IMR-90 (cell line): Measurements from ENCODE around the gene BRIP1. TPM values are rescaled to one million over a fixed set of nuclear protein-coding genes. Genes with fewer than 3 reads are reported as not detected.
A peak's percentile ranks its signal among the peaks of the same experiment; 100 is the strongest.

ENCODE experiments used
- ATAC-seq: fragments of 200-7000 bp; cut with Tn5 transposase; 2 replicates; pipeline ENCODE4 v1.9.1; 2020; ENCODE audit warnings: low read depth, mild to moderate bottlenecking, moderate library complexity
- BruUV-seq: library from RNA; stranded (reverse); fragments of 400-500 nt; replicated peaks from 2 replicates; lab custom pipeline; 2021; lab: Mats Ljungman, UMichigan
- CTCF ChIA-PET: fragments of 300-600 bp; formaldehyde crosslinking; extraction: SDS; loops from one replicate; lab custom pipeline; 2021; ENCODE audit warnings: antibody characterized with exemption; lab: Yijun Ruan, JAX
- POLR2A ChIA-PET: fragments of 300-600 bp; sonication (Branson Sonifier 250); formaldehyde crosslinking; loops from one replicate; lab custom pipeline; 2022; ENCODE audit warnings: antibody characterized with exemption; ENCODE audit not compliant: unreplicated experiment; lab: Charles Lee
- DNase-seq: peaks from one replicate; pipeline ENCODE4 v3.0.0; 2013
- H2AFZ ChIP-seq: replicated peaks from 2 replicates; pipeline ENCODE3; 2013; ENCODE audit warnings: low read length, mild to moderate bottlenecking; ENCODE audit not compliant: poor library complexity
- H2AK5ac ChIP-seq: 2 replicates; pipeline ENCODE4 v1.6.1; 2013; ENCODE audit warnings: low read depth, low read length, inconsistent platforms
- H2AK9ac ChIP-seq: replicated peaks from 2 replicates; pipeline ENCODE3; 2013; ENCODE audit warnings: mild to moderate bottlenecking, low read depth, low read length, moderate library complexity; ENCODE audit not compliant: poor library complexity
- H2BK120ac ChIP-seq: 2 replicates; pipeline ENCODE4 v1.6.1; 2013; ENCODE audit warnings: low read depth, low read length, inconsistent platforms
- H2BK15ac ChIP-seq: 3 replicates; pipeline ENCODE4 v1.6.1; 2013; ENCODE audit warnings: low read depth, low read length, inconsistent platforms
- H2BK20ac ChIP-seq: 2 replicates; pipeline ENCODE4 v1.6.1; 2013; ENCODE audit warnings: low read depth, mild to moderate bottlenecking, inconsistent platforms, low read length, moderate library complexity
- H2BK5ac ChIP-seq: 2 replicates; pipeline ENCODE4 v1.6.1; 2013; ENCODE audit warnings: mild to moderate bottlenecking, low read depth, low read length, inconsistent platforms; ENCODE audit not compliant: poor library complexity, severe bottlenecking
- H3K14ac ChIP-seq: replicated peaks from 2 replicates; pipeline ENCODE4 v1.6.1; 2013; ENCODE audit warnings: low read depth, low read length, inconsistent platforms
- H3K18ac ChIP-seq: 2 replicates; pipeline ENCODE4 v1.6.1; 2013; ENCODE audit warnings: low read depth, low read length, control low read depth
- H3K23ac ChIP-seq: 2 replicates; pipeline ENCODE4 v1.6.1; 2013; ENCODE audit warnings: low read depth, low read length, inconsistent platforms
- H3K27ac ChIP-seq: 2 replicates; pipeline ENCODE4 v1.5.1; 2013; ENCODE audit warnings: mild to moderate bottlenecking, control low read depth, low read length; ENCODE audit not compliant: insufficient read depth
- H3K27me3 ChIP-seq: 2 replicates; pipeline ENCODE4 v1.6.1; 2013; ENCODE audit warnings: low read length; ENCODE audit not compliant: control insufficient read depth, insufficient read depth
- H3K36me3 ChIP-seq: 2 replicates; pipeline ENCODE4 v1.6.1; 2013; ENCODE audit warnings: low read length, mixed read lengths; ENCODE audit not compliant: control insufficient read depth, insufficient read depth
- H3K4ac ChIP-seq: 2 replicates; pipeline ENCODE4 v1.6.1; 2013; ENCODE audit warnings: low read depth, low read length, inconsistent platforms
- H3K4me1 ChIP-seq: 2 replicates; pipeline ENCODE4 v1.6.1; 2013; ENCODE audit warnings: low read length, mixed read lengths; ENCODE audit not compliant: control insufficient read depth, insufficient read depth
- H3K4me2 ChIP-seq: 2 replicates; pipeline ENCODE4 v1.6.1; 2013; ENCODE audit warnings: low read depth, mild to moderate bottlenecking, control low read depth, low read length, moderate library complexity
- H3K4me3 ChIP-seq: 2 replicates; pipeline ENCODE4 v1.5.1; 2013; ENCODE audit warnings: low read depth, mild to moderate bottlenecking, control low read depth, low read length, moderate library complexity; ENCODE audit not compliant: insufficient read depth
- H3K56ac ChIP-seq: 2 replicates; pipeline ENCODE4 v1.6.1; 2013; ENCODE audit warnings: low read length, inconsistent platforms; ENCODE audit not compliant: insufficient read depth; ENCODE audit errors: extremely low read depth
- H3K79me1 ChIP-seq, 2 experiments: 2 replicates each; pipeline ENCODE4 v1.6.1; 2013; ENCODE audit warnings: low read length in 2 of 2, inconsistent platforms in 1 of 2, low read depth in 1 of 2
- H3K9ac ChIP-seq: 2 replicates; pipeline ENCODE4 v1.6.1; 2013; ENCODE audit warnings: low read depth, low read length, control low read depth
- H3K9me1 ChIP-seq: 2 replicates; pipeline ENCODE4 v1.6.1; 2013; ENCODE audit warnings: low read length, inconsistent platforms; ENCODE audit not compliant: insufficient read depth
- H3K9me3 ChIP-seq: 2 replicates; pipeline ENCODE4 v1.6.1; 2013; ENCODE audit warnings: low read length; ENCODE audit not compliant: control insufficient read depth, insufficient read depth
- H4K20me1 ChIP-seq: 2 replicates; pipeline ENCODE4 v1.6.1; 2013; ENCODE audit warnings: low read length, inconsistent platforms; ENCODE audit not compliant: insufficient read depth
- H4K5ac ChIP-seq: 2 replicates; pipeline ENCODE4 v1.6.1; 2013; ENCODE audit warnings: mild to moderate bottlenecking, low read depth, low read length, control low read depth
- H4K8ac ChIP-seq, 2 experiments: 2 replicates each; pipeline ENCODE4 v1.6.1; 2013; ENCODE audit warnings: low read depth in 2 of 2, low read length in 2 of 2, control low read depth in 1 of 2, inconsistent platforms in 1 of 2
- H4K91ac ChIP-seq: 2 replicates; pipeline ENCODE4 v1.6.1; 2013; ENCODE audit warnings: low read depth, low read length, inconsistent platforms; ENCODE audit not compliant: insufficient read depth
- BHLHE40 ChIP-seq: fragments of 150-350 bp; IDR thresholded peaks from 2 replicates; pipeline ENCODE4 v1.6.1; 2016; ENCODE audit warnings: mild to moderate bottlenecking, low read depth, low read length
- CEBPB ChIP-seq: IDR thresholded peaks from 2 replicates; pipeline ENCODE4 v1.6.1; 2012; ENCODE audit warnings: low read depth, low read length, improper control_type of control experiment
- CHD1 ChIP-seq: IDR thresholded peaks from 2 replicates; pipeline ENCODE4 v1.6.1; 2012; ENCODE audit warnings: low read depth, low read length, improper control_type of control experiment
- CTCF ChIP-seq: conservative IDR thresholded peaks from 2 replicates; pipeline ENCODE4 v1.5.1; 2012; ENCODE audit warnings: mild to moderate bottlenecking, low read depth, low read length, improper control_type of control experiment
- ELK1 ChIP-seq: fragments of 150-350 bp; IDR thresholded peaks from 2 replicates; pipeline ENCODE4 v1.6.1; 2016; ENCODE audit warnings: low read depth, mild to moderate bottlenecking, low read length, moderate library complexity, borderline replicate concordance
- FOS ChIP-seq: fragments of 150-350 bp; IDR thresholded peaks from 2 replicates; pipeline ENCODE4 v1.6.1; 2016; ENCODE audit warnings: low read depth, low read length
- MAFK ChIP-seq: IDR thresholded peaks from 2 replicates; pipeline ENCODE4 v1.6.1; 2012; ENCODE audit warnings: low read depth, low read length, improper control_type of control experiment
- MAZ ChIP-seq: IDR thresholded peaks from 2 replicates; pipeline ENCODE4 v1.6.1; 2012; ENCODE audit warnings: low read depth, mild to moderate bottlenecking, low read length, improper control_type of control experiment, moderate library complexity, borderline replicate concordance
- MXI1 ChIP-seq: IDR thresholded peaks from 2 replicates; pipeline ENCODE4 v1.6.1; 2012; ENCODE audit warnings: low read depth, mild to moderate bottlenecking, low read length, moderate library complexity, borderline replicate concordance
- NFE2L2 ChIP-seq: fragments of 150-350 bp; IDR thresholded peaks from 2 replicates; pipeline ENCODE4 v1.6.1; 2016; ENCODE audit warnings: low read depth, mild to moderate bottlenecking, low read length
- POLR2A ChIP-seq: IDR thresholded peaks from 2 replicates; pipeline ENCODE4 v1.6.1; 2012; ENCODE audit warnings: mild to moderate bottlenecking, low read depth, low read length
- RAD21 ChIP-seq: IDR thresholded peaks from 2 replicates; pipeline ENCODE4 v1.6.1; 2012; ENCODE audit warnings: low read length, improper control_type of control experiment
- RCOR1 ChIP-seq: IDR thresholded peaks from 2 replicates; pipeline ENCODE4 v1.6.1; 2012; ENCODE audit warnings: mild to moderate bottlenecking, low read length, improper control_type of control experiment; ENCODE audit not compliant: insufficient replicate concordance
- RFX5 ChIP-seq: IDR thresholded peaks from 2 replicates; pipeline ENCODE4 v1.8.0; 2012; ENCODE audit warnings: low read depth, mild to moderate bottlenecking, low read length, moderate library complexity
- SMC3 ChIP-seq: fragments of 150-350 bp; IDR thresholded peaks from 2 replicates; pipeline ENCODE4 v1.6.1; 2016; ENCODE audit warnings: low read depth, mild to moderate bottlenecking, antibody characterized with exemption, low read length, moderate library complexity
- USF2 ChIP-seq: fragments of 150-350 bp; IDR thresholded peaks from 2 replicates; pipeline ENCODE4 v1.6.1; 2017; ENCODE audit warnings: mild to moderate bottlenecking, antibody characterized with exemption, low read length, low read depth
- WGBS, 2 experiments: methylation state at CpG; one replicate each; pipeline versions ENCODE4 v1.1.5 to v1.1.7; 2013; ENCODE audit warnings: missing lambda C conversion rate in 2 of 2; ENCODE audit not compliant: insufficient read length in 1 of 2; ENCODE audit errors: extremely low coverage in 2 of 2; 5-methylcytosine and 5-hydroxymethylcytosine counted together
- dilution Hi-C: fragments of 300-500 bp; cut with HindIII; formaldehyde crosslinking; loops from one replicate; pipeline ENCODE4 v1.14.3; 2018; ENCODE audit warnings: low sequenced_read_pairs; ENCODE audit not compliant: unreplicated experiment
- in situ Hi-C: fragments of 300-500 bp; cut with MboI; formaldehyde crosslinking; loops from 3 replicates; pipeline ENCODE4 v1.14.3; 2019; ENCODE audit warnings: low sequenced_read_pairs, inconsistent platforms, mixed read lengths
- intact Hi-C: fragments of 100-400 bp; cut with micrococcal nuclease; formaldehyde crosslinking; loops from 2 replicates; pipeline ENCODE4 v1.10.0; 2022
- polyA plus RNA-seq, 3 experiments: library from polyadenylated mRNA; depleted of rRNA; stranded (reverse); fragments of >200 nt; gene quantifications; 2 replicates each; pipeline ENCODE4 v1.2.3, GENCODE V29; 2012; ENCODE audit warnings: low replicate concordance in 1 of 3
- total RNA-seq: library from RNA; depleted of rRNA; stranded (reverse); fragments of >200 nt; gene quantifications from 2 replicates; pipeline ENCODE4 v1.2.3, GENCODE V29; 2012

Gene BRIP1
- total and polyA plus RNA-seq, 2 of the 4 experiments (the other 2 are of a cell fraction) = 6.1 to 19.7 TPM

DNA sequence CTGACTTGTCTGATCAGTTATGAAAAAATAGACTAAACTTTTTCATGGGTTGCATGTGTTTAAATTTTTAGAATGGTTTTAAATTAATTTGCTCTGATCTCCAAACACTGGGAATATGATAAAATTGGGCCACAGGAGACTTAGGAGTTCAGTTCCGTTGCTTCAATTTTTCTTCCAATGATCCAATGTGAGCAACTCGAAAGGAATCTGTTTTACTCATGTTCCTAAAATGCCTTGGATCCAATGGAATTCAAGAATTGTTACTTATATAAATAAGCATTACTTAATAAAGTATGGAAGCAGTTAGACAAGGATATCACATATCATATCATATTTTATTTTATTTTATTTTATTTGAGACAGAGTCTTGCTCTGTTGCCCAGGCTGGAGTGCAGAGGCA, 216.3 kb downstream of the BRIP1 start:
- peak; percentile 85 for DNase-seq
- Histone ChIP-seq H3K4me3 (no peak overlapping the region), H3K36me3 (no peaks in the 10 kb centered on the region), H2BK15ac (0 out of 3 replicates have a peak overlapping the region, but pooled peaks have one; percentile 67), H3K9me3 (peaks cover 8% of the 10 kb centered on the region; the same call in 1 of the 2 replicates), H3K9me1 (no peaks in the 10 kb centered on the region; the same call in 1 of the 2 replicates), H2AK9ac (no peak overlapping the region), H3K4me1 (peaks cover 1% of the 10 kb centered on the region; the same call in 1 of the 2 replicates), H4K20me1 (no peaks in the 10 kb centered on the region), H3K23ac (no peak overlapping the region), H4K5ac (no peak overlapping the region), H4K8ac (peak overlapping the region; percentile 77 to 89; a peak in 3 of 4 replicates), H3K4me2 (peak overlapping the region; percentile 19; the same call in 1 of the 2 replicates), H3K27me3 (no peaks in the 10 kb centered on the region), H2BK5ac (peak overlapping the region; percentile 81), H3K9ac (no peak overlapping the region), H3K79me1 (no peaks in the 10 kb centered on the region), H2BK20ac (peak overlapping the region; percentile 89), H3K4ac (no peak overlapping the region), H2AK5ac (no peak overlapping the region), H2BK120ac (peak overlapping the region; percentile 92), H4K91ac (peak overlapping the region; percentile 78; the same call in 1 of the 2 replicates), H3K18ac (0 out of 2 replicates have a peak overlapping the region, but pooled peaks have one; percentile 30), H3K27ac (peak overlapping the region; percentile 70), H3K56ac (peak overlapping the region; percentile 52; the same call in 1 of the 2 replicates), H3K14ac (no peak overlapping the region; the same call in 1 of the 2 replicates), H2AFZ (no peak overlapping the region)
- dilution Hi-C loops = no loop called here
- no TSS peak for BruUV-seq
- TF ChIP-seq RAD21 = no peak
- TF ChIP-seq FOS = no peak
- no peak for TF ChIP-seq MAZ
- no peak for TF ChIP-seq BHLHE40
- TF ChIP-seq CEBPB = no peak
- no peak for TF ChIP-seq CTCF
- TF ChIP-seq NFE2L2 = no peak
- no peak for TF ChIP-seq ELK1
- TF ChIP-seq CHD1 = no peak
- no peak for TF ChIP-seq USF2
- no peak for TF ChIP-seq RFX5
- no peak for TF ChIP-seq POLR2A
- TF ChIP-seq SMC3 = no peak
- TF ChIP-seq MAFK = no peak
- no peak for TF ChIP-seq RCOR1
- TF ChIP-seq MXI1 = no peak
- no CpG with 5 or more reads among the region's 2 CpGs for WGBS, 2 experiments
- in situ Hi-C loops = loop anchor here (25.0 kb wide), 1 partner anchor 415 kb away; the partner anchor contains the start of gene MED13
- intact Hi-C loops = no loop called here
- POLR2A ChIA-PET = no interaction called here
- peak; percentile 91 for ATAC-seq
- CTCF ChIA-PET = interaction anchor here (1.1 to 1.5 kb wide), 2 partner anchors 11 to 15 kb away, joined by 3 to 4 read pairs; no protein-coding TSS in a partner anchor
